Duodenal mucosa (tissue), 2 donors: ENCODE data around the gene LY6G5B.

Source experiments
- H3K27ac ChIP-seq: one replicate; pipeline ENCODE4 v1.7.0; 2013; ENCODE audit warnings: low read depth, low read length
- H3K27me3 ChIP-seq, 2 donors: one replicate each; pipeline ENCODE4 v1.7.0; 2013; ENCODE audit warnings: low read length in 2 of 2, control low read depth in 1 of 2; ENCODE audit not compliant: insufficient read depth in 2 of 2, control insufficient read depth in 1 of 2
- H3K36me3 ChIP-seq, 2 donors: one replicate each; pipeline ENCODE4 v1.7.0; 2013; ENCODE audit warnings: low read length in 2 of 2, control low read depth in 1 of 2; ENCODE audit not compliant: insufficient read depth in 2 of 2, control insufficient read depth in 1 of 2
- H3K4me1 ChIP-seq, 2 donors: one replicate each; pipeline ENCODE4 v1.7.0; 2013; ENCODE audit warnings: low read length in 2 of 2, control low read depth in 1 of 2; ENCODE audit not compliant: insufficient read depth in 2 of 2, control insufficient read depth in 1 of 2
- H3K4me3 ChIP-seq, 2 donors: one replicate each; pipeline ENCODE4 v1.7.0; 2013; ENCODE audit warnings: low read length in 2 of 2, low read depth in 1 of 2
- H3K9ac ChIP-seq, 2 donors: one replicate each; pipeline ENCODE4 v1.7.0; 2013; ENCODE audit warnings: low read length in 2 of 2, low read depth in 1 of 2
- H3K9me3 ChIP-seq, 2 donors: one replicate each; pipeline ENCODE4 v1.7.0; 2013; ENCODE audit warnings: low read length in 2 of 2, control low read depth in 1 of 2; ENCODE audit not compliant: control insufficient read depth in 1 of 2

The LY6G5B gene

DNA sequence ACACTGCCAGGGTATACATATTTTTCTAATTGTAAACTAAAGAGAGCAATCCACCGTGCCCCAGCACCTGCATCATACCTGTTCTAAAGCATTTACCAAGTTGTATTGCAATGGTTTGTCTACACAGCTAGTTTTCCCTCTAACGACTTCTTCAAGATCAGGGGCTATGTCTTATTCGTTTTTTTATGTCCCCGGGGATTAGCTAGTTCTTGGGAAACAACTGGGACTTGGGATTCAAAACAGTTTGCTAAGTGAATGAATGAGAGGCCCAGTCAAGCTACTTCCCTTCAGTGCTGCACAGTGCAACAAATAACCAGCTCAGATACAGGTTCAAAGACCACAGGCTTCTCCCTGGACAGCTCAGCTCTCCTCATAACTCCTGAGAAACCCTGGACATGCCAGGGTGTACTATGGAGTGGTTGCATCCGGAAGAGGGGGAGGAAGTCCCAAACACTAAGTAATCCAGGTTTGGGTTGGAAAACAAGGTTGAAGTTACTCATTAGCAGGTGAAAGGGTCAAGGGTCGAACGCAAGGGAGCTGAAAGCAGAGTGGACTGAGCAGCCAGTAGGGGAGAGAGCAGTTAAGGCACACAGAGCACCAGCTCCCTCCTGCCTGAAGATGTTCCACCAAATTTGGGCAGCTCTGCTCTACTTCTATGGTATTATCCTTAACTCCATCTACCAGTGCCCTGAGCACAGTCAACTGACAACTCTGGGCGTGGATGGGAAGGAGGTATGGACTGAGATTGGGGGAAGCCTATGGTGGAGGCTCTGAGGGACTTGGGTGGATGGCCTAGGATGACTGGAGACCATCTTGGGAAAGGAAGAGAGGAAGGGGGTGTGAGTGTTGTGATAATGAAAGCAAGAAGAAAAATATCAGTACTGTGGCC is 14.2 kb upstream of the LY6G5B start, which contains the start of gene APOM:
Gene APOM (plus strand): TSS at position 546 of the 889 bp plus-strand sequence. CDS start 73 bp downstream, at position 619.
- no peak within 1 kb of the TSS for H3K27ac ChIP-seq
- peaks cover 50 to 55% of the 10 kb centered on the region in 2 donors for H3K4me1 ChIP-seq
- H3K27me3 ChIP-seq: no peaks in the 10 kb centered on the region

GRCh38 chr6:31657406-31658157 is 12.2 kb upstream of the LY6G5B start:
- peaks cover 12 to 26% of the 10 kb centered on the region in 2 donors for H3K36me3 ChIP-seq
- peaks cover 60 to 62% of the 10 kb centered on the region in 2 donors for H3K4me1 ChIP-seq
- H3K9ac ChIP-seq: no peak overlapping the region
- no peak overlapping the region for H3K4me3 ChIP-seq
- H3K9me3 ChIP-seq: no peaks in the 10 kb centered on the region
- H3K27me3 ChIP-seq: no peaks in the 10 kb centered on the region
- H3K27ac ChIP-seq: no peak overlapping the region

More for the DNA sequence above, 14.2 kb upstream of the LY6G5B start, which contains the start of gene APOM:
- Histone ChIP-seq H3K36me3 (peaks cover 8 to 23% of the 10 kb centered on the region in 2 donors), H3K9me3 (no peaks in the 10 kb centered on the region), H3K9ac (peak within 1 kb of the TSS in 1 of 2 donors; percentile 4), H3K4me3 (peak within 1 kb of the TSS; percentile 13 to 36)

- Histone ChIP-seq H3K36me3 (peaks cover 12 to 26% of the 10 kb centered on the region in 2 donors), H3K27me3 (no peaks in the 10 kb centered on the region), H3K9me3 (no peaks in the 10 kb centered on the region), H3K27ac (no peak overlapping the region), H3K9ac (peak overlapping the region in 1 of 2 donors; percentile 40), H3K4me1 (peaks cover 64 to 68% of the 10 kb centered on the region in 2 donors), H3K4me3 (peak overlapping the region; percentile 30 to 88)
Observed at GRCh38 chr6:31658158-31658688, 11.6 kb upstream of the LY6G5B start.

DNA sequence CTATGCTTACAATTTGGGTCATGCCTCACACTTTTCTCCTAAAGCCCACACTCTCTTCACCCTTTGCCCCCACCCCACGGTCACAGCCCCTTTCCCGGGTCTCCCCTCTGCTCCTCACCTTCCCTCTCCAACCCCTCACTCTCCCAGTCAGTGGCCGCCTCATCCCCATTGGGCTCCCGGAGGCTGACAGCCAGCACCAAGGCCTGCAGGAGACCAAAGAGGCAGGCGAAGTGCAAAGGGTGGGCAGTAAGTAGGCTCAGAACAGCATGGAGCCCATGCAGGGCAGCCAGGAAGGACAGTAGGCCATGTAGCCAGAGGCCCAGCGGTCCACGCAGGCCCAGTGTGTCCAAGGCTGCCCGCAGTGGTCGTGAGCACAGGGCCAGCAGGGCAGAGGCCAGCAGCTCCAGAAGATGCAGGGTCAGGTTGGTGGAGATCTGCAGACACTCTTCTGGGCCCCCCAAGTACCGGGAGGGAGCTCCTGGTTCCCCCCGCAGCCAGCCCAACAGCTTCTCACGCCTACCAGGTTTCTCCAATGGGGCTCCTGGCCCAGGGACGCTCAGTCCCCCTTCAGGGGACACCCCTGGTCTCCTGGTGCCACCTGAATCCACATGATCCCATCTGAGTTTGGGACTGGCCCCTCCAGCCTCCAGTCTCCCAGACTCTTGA is 10.7 kb upstream of the LY6G5B start:
- Histone ChIP-seq H3K9me3 (no peaks in the 10 kb centered on the region), H3K36me3 (peaks cover 12 to 26% of the 10 kb centered on the region in 2 donors), H3K27me3 (no peaks in the 10 kb centered on the region), H3K4me1 (peaks cover 69 to 77% of the 10 kb centered on the region in 2 donors), H3K4me3 (peak overlapping the region; percentile 88 to 97), H3K27ac (no peak overlapping the region), H3K9ac (peak overlapping the region; percentile 83 to 96)

DNA sequence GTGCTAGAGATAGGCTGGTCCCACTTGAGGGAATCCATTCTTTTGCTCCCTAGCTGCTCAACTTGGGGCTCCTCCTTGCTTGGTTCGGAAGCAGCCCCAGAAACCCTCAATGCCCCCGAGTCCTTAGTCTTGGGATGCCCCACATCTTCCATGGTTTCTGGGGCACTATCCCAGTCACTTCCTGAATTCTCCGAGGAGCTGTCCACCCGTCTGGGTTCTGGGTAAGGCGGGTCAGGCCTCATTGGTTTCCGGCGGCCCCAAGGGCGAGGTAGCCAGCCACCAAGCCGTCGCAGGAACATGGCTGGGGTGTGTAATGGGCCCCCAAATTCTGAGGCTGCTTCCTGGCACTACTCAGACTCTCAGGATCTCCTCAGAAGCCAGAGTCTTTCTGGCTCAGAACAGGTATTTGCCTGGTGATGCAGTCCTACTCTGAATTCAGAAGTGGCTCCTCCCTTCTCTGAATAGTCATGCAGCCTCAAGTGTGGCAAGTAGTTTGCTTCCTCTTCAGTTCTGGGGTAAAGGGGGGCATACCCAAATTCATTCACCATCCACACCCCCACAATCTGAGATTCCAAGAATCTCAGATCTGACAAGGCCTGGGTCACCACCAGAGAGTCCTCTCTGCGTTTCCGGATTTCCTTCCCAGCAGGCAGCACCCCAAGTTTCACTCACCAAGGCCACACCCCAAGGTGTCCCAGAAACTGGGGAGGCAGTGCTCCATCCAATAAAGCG is 10.0 kb upstream of the LY6G5B start:
- H3K9ac ChIP-seq: peak overlapping the region; percentile 83 to 96
- no peaks in the 10 kb centered on the region for H3K27me3 ChIP-seq
- peak overlapping the region; percentile 88 to 97 for H3K4me3 ChIP-seq
- H3K4me1 ChIP-seq: peaks cover 71 to 79% of the 10 kb centered on the region in 2 donors
- H3K9me3 ChIP-seq: no peaks in the 10 kb centered on the region
- H3K27ac ChIP-seq: peak overlapping the region; percentile 86
- H3K36me3 ChIP-seq: peaks cover 12 to 26% of the 10 kb centered on the region in 2 donors

DNA sequence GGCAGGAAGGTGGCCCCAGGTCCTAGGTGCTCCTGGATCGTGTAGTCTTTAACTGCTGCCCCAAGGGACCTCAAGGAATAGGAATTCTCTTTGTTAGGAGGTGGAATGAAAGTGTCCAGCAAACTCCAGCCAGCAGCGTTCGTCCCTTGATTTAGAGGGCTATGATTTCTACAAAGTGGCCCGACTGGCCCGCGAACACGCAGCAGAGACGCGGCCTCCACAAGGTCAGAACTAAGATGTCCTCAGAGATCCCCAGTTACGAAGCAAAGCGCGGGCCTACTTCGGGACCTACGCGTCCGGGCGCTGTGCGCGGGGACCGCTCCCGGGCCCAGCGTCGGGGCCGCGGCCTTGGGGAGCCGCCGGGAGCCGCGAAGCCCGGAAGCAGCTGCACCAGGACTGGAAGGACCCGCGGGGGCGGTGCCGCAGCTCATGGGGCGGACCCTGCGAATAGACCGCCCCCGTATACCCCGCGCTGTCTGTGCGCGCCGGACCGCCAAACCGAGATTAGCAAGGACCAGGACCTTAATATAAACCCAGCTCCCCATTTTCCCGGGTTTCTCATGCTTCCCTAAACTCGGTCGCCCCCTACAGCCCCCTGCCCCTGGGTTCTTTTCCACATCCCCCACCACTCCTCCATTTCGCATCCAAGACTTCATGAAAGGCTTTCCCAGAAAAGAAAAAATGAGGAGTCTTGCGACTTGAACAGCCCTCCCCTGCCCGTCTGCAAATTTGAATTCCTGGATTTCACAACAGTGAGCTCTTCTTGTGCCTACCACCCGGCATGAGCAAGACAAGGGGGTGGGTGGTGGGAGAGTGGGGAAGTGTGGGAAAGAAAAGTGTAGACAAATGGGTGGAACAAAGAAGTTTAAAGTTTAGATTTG is 9.2 kb upstream of the LY6G5B start, which contains the start of gene C6orf47:
Gene C6orf47 (minus strand): TSS at position 398 of the 881 bp plus-strand sequence. CDS start 831 bp downstream, outside the sequence.
- H3K9ac ChIP-seq: peak within 1 kb of the TSS; percentile 83 to 96
- no peaks in the 10 kb centered on the region for H3K27me3 ChIP-seq
- peaks cover 12 to 18% of the 10 kb centered on the region in 2 donors for H3K36me3 ChIP-seq
- H3K4me1 ChIP-seq: peaks cover 65 to 71% of the 10 kb centered on the region in 2 donors
- no peaks in the 10 kb centered on the region for H3K9me3 ChIP-seq
- H3K4me3 ChIP-seq: peak within 1 kb of the TSS; percentile 88 to 97
- H3K27ac ChIP-seq: peak within 1 kb of the TSS; percentile 86

DNA sequence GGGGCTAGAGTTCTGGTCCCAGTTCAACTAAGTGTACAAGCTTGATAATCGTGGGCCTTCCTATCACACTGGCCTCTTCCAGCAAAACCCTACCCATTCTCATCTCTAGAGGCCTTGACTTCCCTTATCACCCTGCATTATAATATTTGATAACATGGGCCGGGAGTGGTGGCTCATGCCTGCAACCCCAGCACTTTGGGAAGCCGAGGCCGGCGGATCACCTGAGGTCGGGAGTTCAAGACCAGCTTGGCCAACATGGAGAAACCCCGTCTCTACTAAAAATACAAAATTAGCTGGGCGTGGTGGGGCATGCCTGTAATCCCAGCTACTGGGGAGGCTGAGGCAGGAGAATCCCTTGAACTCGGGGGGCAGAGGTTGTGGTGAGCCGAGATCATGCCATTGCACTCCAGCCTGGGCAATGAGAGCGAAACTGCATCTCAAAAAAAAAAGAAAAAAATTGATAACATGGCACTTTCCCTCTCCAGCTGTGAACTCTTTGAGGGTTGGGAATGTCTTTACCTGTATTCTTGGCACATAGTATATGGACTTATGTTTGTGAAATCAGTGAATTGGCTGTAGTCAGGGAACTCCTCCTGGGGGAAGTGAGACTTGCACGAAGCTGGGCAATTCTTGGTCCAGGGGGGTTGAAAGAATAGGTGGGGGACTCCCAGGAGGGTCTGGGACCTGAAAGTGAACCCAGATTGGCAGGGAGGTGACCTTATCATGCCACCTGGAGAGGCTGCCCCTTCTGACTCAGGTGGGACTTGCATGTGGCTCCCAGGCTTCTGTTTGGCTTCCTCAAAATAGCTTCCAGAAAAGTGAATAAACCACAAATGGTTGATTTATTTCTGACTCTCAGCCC is 8.3 kb upstream of the LY6G5B start:
- H3K36me3 ChIP-seq: peaks cover 12 to 18% of the 10 kb centered on the region in 2 donors
- H3K4me3 ChIP-seq: peak overlapping the region; percentile 88 to 97
- no peaks in the 10 kb centered on the region for H3K9me3 ChIP-seq
- H3K4me1 ChIP-seq: peaks cover 59 to 66% of the 10 kb centered on the region in 2 donors
- no peaks in the 10 kb centered on the region for H3K27me3 ChIP-seq
- no peak overlapping the region for H3K27ac ChIP-seq
- H3K9ac ChIP-seq: peak overlapping the region; percentile 83 to 96

- Histone ChIP-seq H3K9ac (peak overlapping the region in 1 of 2 donors; percentile 1), H3K36me3 (peaks cover 10 to 16% of the 10 kb centered on the region in 2 donors), H3K27me3 (no peaks in the 10 kb centered on the region), H3K9me3 (no peaks in the 10 kb centered on the region), H3K4me1 (peaks cover 63 to 72% of the 10 kb centered on the region in 2 donors), H3K4me3 (peak overlapping the region; percentile 35 to 89), H3K27ac (no peak overlapping the region)
Observed at GRCh38 chr6:31662124-31662723, 7.6 kb upstream of the LY6G5B start.
